GM12891 (cell line): Measurements from ENCODE around the gene SLC44A5.

Experiments used
- POLR2A ChIP-seq: IDR thresholded peaks from 2 replicates; pipeline ENCODE4 v1.6.1; 2011; ENCODE audit warnings: low read depth, low read length, control low read depth
- POU2F2 ChIP-seq: IDR thresholded peaks from 2 replicates; pipeline ENCODE4 v1.6.1; 2011; ENCODE audit warnings: low read depth, mild to moderate bottlenecking, control low read depth, low read length, moderate library complexity

DNA sequence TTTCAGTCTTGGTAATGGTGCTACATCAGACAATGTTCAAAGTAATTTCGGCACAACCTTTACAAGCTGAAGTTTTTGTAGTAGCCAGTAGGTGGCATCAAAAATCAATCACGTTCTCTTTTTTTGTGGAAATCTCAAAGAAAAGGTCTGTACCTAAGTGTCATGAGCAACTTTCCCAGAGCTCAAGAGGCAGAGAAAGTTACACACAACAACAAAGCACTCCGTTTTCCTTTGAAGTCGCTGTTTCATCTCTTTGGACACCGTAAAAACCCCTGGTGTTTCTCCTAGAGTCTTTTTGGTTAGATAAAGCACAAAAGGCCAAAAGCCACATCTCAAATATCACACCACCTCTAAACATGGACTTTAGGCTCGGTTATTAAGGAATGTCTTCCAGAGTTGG is 345.1 kb downstream of the SLC44A5 start:
- TF ChIP-seq POU2F2 (no peak), POLR2A (no peak)
